H1 (cell line): ENCODE data around the gene TEX2.

Source experiments
- CBX5 ChIP-seq: fragments of 300-800, 300-1000 bp; sonication (generic); IDR thresholded peaks from 2 replicates; pipeline ENCODE4 v1.7.1; 2016; ENCODE audit warnings: antibody characterized with exemption, low read length, low read depth
- EGR1 ChIP-seq: IDR thresholded peaks from 2 replicates; pipeline ENCODE4 v1.6.1; 2011; ENCODE audit warnings: low read depth, low read length, borderline replicate concordance
- EZH2 ChIP-seq: fragments of 200-600 bp; sonication (generic); IDR thresholded peaks from 2 replicates; pipeline ENCODE4 v1.7.1; 2012; ENCODE audit warnings: low read depth, mild to moderate bottlenecking, moderate library complexity, low read length, inconsistent platforms; ENCODE audit not compliant: severe bottlenecking
- GABPA ChIP-seq: IDR thresholded peaks from 2 replicates; pipeline ENCODE4 v1.6.1; 2011; ENCODE audit warnings: mild to moderate bottlenecking, low read length, moderate library complexity, borderline replicate concordance; ENCODE audit not compliant: insufficient read depth
- POLR2A ChIP-seq, 2 experiments: IDR thresholded peaks; 1 replicate in 1 of 2; 2 replicates in 1 of 2; pipeline ENCODE4 v1.6.1; 2011; ENCODE audit warnings: low read depth in 2 of 2, low read length in 2 of 2, mild to moderate bottlenecking in 2 of 2; ENCODE audit errors: control extremely low read depth in 1 of 2
- RBBP5 ChIP-seq: IDR thresholded peaks from 2 replicates; pipeline ENCODE4 v1.7.1; 2012; ENCODE audit warnings: low read depth, mild to moderate bottlenecking, inconsistent platforms, low read length, moderate library complexity, borderline replicate concordance
- TAF7 ChIP-seq: optimal IDR thresholded peaks from 2 replicates; pipeline ENCODE3; 2011; ENCODE audit warnings: low read depth, mild to moderate bottlenecking, inconsistent platforms, low read length, moderate library complexity, borderline replicate concordance
- TCF12 ChIP-seq: IDR thresholded peaks from 2 replicates; pipeline ENCODE4 v1.6.1; 2011; ENCODE audit warnings: low read depth, mild to moderate bottlenecking, low read length
- TF ChIP-seq, protein P1 (sequence below), 3 experiments: IDR thresholded peaks; 1 replicate in 2 of 3; 2 replicates in 1 of 3; pipeline versions ENCODE4 v1.5.1 to v1.6.1; 2011; ENCODE audit warnings: low read length in 3 of 3, mild to moderate bottlenecking in 3 of 3, inconsistent platforms in 2 of 3, low read depth in 1 of 3, moderate library complexity in 1 of 3; ENCODE audit not compliant: insufficient read depth in 1 of 3; ENCODE audit errors: control extremely low read depth in 1 of 3

DNA sequence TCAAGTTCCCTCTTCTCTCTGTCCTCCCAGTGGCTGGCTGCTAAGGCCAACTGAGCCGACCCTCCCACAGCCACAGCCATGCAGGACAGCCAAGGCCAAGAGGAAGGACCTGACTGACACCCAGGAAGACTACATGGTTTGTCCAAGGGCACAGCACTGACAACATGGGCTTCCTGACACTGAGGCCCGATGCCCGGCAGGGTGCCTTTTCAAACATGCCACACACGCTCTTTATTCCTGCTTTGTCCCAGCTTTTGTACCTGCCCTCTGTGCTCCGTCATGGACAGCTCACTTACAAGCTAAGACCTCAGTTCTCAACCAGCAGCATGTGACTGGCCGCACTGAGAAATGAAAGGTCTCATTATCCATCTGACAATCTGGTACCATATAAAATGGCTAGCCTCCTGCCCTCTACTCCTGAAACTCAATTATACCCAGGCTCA lies 45.8 kb downstream of the TEX2 start:
- no peak for TF ChIP-seq EGR1
- TF ChIP-seq RBBP5: no peak
- TF ChIP-seq EZH2: no peak
- TF ChIP-seq, protein P1, sequence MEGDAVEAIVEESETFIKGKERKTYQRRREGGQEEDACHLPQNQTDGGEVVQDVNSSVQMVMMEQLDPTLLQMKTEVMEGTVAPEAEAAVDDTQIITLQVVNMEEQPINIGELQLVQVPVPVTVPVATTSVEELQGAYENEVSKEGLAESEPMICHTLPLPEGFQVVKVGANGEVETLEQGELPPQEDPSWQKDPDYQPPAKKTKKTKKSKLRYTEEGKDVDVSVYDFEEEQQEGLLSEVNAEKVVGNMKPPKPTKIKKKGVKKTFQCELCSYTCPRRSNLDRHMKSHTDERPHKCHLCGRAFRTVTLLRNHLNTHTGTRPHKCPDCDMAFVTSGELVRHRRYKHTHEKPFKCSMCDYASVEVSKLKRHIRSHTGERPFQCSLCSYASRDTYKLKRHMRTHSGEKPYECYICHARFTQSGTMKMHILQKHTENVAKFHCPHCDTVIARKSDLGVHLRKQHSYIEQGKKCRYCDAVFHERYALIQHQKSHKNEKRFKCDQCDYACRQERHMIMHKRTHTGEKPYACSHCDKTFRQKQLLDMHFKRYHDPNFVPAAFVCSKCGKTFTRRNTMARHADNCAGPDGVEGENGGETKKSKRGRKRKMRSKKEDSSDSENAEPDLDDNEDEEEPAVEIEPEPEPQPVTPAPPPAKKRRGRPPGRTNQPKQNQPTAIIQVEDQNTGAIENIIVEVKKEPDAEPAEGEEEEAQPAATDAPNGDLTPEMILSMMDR (IDR thresholded peaks at IDR 0.05; ENCODE audit: control extremely low read depth in 1 of 3, insufficient read depth in 1 of 3, low read depth in 1 of 3, low read length in 3 of 3): no peak; a peak in 1 of 4 replicates
- no peak for TF ChIP-seq CBX5
- TF ChIP-seq TCF12: no peak
- no peak for TF ChIP-seq POLR2A (IDR thresholded peaks at IDR 0.05; ENCODE audit: control extremely low read depth in 1 of 2, low read depth in 2 of 2, low read length in 2 of 2)
- TF ChIP-seq TAF7: no peak
- TF ChIP-seq GABPA: no peak
